GM18499 (cell line): ENCODE measurements around the gene CRHR1.

Experiments
- ATAC-seq: cut with Tn5 transposase; IDR thresholded peaks from one replicate; pipeline ENCODE4 v1.9.1; 2021; ENCODE audit warnings: moderate number of reproducible peaks; ENCODE audit not compliant: insufficient read depth, unreplicated experiment

CRHR1 gene

DNA sequence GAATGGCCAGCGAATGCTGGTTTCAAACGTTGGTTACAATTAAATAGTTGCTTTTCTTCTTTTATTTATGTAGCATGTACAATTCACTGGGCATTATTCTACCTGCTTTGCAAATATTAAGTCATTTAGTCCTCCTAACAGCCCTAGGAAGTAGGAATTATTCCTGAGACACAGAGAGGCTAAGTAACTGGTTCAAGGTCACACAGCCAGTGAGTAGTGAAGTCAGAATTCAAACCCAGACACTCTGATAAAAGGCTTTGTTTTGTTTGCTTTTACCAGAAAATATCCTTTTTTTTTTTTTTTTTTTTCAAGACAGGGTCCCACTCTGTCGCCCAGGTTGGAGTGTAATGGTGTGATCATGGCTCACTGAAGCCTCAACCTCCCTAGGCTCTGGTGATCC lies 2.2 kb downstream of the CRHR1 start:
- ATAC-seq = no peak

- no peak for ATAC-seq
Measured at GRCh38 chr17:45787044-45787443, 2.9 kb downstream of the CRHR1 start.

GRCh38 chr17:45787656-45788055 lies 3.5 kb downstream of the CRHR1 start:
- no peak for ATAC-seq

DNA sequence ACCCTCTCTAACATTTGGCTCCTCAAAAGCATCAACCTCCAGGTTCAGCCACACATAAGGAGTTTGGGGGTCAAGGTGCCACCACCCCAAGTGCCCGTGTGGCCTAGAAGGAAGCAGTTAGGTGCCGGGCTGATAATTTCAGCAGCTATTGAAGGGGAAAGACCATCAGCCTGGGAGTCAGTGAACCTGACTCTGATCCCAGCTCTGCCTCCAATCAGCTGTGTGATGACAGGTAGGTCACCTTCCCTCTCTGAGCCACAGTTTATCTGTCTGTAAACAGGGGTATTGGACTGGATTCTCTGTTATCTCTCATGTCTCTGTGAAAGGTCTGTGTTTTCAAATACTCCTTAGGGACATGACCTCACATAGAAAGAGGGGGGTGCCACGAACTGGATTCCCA lies 3.9 kb downstream of the CRHR1 start:
- ATAC-seq = no peak

- ATAC-seq = no peak
Measured at GRCh38 chr17:45789874-45790273, 5.8 kb downstream of the CRHR1 start.

GRCh38 chr17:45790296-45790922 lies 6.3 kb downstream of the CRHR1 start:
- ATAC-seq = no peak

- no peak for ATAC-seq
Measured at GRCh38 chr17:45791041-45791582, 7.0 kb downstream of the CRHR1 start.

DNA sequence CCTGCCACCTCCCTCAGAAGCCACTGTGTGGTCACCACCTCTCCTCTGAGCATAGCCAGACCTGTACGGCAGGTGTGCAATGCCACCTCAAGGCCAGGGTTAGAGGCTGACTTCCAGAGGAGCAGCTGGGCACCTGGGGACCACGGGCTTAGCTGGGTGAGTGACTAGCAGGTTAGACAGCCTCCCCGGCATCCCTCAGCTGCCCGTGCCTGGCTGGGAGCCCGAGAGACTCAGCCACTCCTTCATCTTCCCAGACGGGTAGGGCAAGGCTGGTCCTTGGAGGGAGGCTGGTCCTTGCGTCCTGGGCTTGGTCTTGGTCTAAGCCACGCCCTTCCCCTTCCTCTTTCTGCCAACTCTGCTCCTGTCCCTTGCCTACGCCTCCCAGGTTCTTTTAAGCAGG lies 7.8 kb downstream of the CRHR1 start:
- no peak for ATAC-seq

- no peak for ATAC-seq
Measured at GRCh38 chr17:45792437-45792836, 8.3 kb downstream of the CRHR1 start.

DNA sequence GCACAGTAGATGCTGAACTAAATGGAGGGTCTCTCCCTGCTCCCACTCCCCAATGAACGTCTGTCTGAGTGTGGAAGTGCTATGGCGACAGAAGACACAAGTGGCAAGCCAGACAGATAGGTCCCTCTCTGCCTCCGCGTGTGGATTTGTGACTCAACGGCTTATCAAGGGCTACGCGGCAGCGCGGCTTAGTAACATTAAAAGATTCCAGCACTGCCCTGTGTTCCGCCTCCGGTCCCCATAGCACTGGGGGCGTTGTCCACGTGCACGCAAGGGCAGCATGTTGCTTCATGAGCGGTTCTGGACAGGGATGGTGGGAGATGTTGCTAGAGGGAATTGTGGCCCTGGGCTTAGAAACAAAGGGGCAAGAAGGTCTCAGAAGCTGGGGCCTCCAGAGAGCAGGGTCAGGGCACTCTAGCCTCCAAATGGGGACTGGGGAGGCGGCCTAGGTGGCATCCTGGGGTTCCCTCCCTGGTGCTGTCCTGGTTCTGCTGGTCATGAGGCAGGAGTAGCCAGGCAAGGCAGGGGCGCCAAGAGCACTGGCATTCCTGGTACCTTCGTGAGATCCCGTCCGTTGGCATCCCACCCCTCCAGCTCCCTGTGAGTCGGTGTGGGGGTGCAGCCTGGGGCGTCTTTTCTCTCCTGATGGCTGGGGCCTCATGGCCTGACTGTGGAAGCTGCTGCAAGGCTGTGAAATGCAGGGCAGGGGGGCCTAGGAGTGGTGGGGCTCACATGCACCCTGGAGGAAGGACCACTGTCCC lies 9.1 kb downstream of the CRHR1 start:
- ATAC-seq = no peak

GRCh38 chr17:45793999-45794540 lies 9.9 kb downstream of the CRHR1 start:
- ATAC-seq = no peak

- ATAC-seq = no peak
Measured at GRCh38 chr17:45794840-45795239, 10.7 kb downstream of the CRHR1 start.

GRCh38 chr17:45800816-45801215 lies 16.7 kb downstream of the CRHR1 start:
- no peak for ATAC-seq

- no peak for ATAC-seq
Measured at GRCh38 chr17:45801421-45801820, 17.3 kb downstream of the CRHR1 start.

- ATAC-seq = no peak
Measured at GRCh38 chr17:45808845-45809244, 24.7 kb downstream of the CRHR1 start.

GRCh38 chr17:45809499-45809898 lies 25.4 kb downstream of the CRHR1 start:
- no peak for ATAC-seq

- no peak for ATAC-seq
Measured at GRCh38 chr17:45812102-45812501, 28.0 kb downstream of the CRHR1 start.

DNA sequence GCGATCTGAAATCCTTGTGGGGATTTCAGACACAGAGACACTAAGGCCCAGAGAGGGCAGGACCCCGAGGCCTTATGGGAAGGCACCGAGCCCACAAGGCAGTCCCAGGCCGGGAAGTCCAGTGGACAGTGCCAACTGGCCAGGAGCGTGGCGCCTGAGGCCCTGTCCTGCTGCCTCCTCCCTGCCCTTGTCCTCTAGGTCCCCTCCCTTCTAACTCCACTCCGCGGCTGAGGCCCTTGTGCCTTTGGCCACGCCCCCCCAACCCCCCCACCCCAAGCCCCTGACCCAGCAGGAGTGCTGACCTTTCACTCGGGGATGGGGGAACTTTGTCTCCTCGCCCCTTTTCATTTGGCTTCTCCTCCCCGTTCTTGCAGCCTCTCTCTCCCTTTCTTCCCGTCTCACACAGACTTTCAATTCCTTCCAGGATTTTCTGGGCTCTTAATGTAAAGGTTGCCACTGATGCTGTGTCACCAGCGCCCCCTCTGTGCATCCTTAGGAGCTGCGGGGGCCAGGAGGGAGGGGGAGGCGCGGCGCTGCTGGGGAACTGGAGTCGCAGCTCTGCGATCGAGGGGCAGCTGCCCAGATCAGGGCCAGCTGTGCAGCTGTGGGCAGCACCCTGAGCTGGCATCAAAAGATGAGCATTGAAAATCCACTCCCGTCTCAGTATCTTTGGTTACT lies 29.1 kb downstream of the CRHR1 start:
- ATAC-seq = no peak

DNA sequence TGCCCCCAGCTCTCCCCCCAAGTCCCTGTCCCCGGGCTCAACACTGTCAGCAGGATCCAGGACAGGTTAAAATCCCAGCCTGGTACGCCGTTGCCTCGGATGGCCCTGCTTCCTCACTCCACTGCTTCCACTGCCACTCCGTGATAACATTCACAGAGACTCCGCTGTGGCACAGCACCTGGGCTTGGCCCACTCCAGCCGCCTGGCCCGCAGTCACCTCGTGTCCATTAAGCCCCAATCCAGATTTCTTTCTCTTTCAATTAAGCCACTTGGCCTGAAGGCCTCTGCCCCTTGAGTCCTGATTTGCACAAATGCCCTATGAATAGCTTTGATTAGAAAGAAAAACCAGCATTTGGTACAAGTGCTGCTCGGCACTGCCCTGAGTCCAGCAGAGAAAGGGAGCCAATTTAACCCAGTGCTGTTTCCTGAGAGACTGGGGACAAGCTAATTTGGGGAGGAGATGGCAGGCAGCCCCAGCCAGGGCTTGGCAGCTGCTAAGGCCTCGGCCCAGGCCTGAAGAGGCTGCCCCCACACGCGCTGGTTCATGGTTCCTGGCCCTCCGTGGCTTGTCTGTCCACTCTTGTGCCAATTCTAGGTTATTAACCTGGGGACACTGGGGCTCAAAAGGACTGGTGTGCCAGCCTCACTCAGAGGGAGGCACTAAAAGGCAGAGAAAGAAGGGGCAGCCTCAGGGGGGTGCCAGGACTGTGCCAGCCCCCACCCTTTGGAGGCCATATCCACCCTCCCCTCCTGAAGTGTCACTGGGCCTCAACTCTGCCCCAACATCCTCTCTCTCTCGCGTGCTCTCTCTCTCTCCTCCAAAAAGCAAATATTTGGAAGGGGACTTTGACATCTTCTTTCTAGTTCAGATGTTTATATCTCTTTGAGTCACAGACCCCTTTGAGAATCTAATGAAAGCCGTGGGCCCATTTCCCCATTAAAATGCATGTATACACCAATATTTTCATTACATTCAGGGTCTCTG lies 30.8 kb downstream of the CRHR1 start:
- ATAC-seq = no peak

GRCh38 chr17:45815752-45816151 lies 31.6 kb downstream of the CRHR1 start:
- ATAC-seq = no peak
